Activated CD4-positive, alpha-beta T cell treated with anti-CD3 and anti-CD28 coated beads, Interleukin-2, amount 50 U/mL, for 1 hour (primary cell): ENCODE data around the gene DNAJC5.
"Not testable (repeated sequence)": the region's sequence is repeated elsewhere in the genome, so short reads cannot be mapped to it uniquely, and the experiment has no call there.

ENCODE experiments used
- DNase-seq: peaks from one replicate; pipeline ENCODE4 v3.0.0-alpha.2; 2020

DNAJC5 gene, protein sequence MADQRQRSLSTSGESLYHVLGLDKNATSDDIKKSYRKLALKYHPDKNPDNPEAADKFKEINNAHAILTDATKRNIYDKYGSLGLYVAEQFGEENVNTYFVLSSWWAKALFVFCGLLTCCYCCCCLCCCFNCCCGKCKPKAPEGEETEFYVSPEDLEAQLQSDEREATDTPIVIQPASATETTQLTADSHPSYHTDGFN

DNA sequence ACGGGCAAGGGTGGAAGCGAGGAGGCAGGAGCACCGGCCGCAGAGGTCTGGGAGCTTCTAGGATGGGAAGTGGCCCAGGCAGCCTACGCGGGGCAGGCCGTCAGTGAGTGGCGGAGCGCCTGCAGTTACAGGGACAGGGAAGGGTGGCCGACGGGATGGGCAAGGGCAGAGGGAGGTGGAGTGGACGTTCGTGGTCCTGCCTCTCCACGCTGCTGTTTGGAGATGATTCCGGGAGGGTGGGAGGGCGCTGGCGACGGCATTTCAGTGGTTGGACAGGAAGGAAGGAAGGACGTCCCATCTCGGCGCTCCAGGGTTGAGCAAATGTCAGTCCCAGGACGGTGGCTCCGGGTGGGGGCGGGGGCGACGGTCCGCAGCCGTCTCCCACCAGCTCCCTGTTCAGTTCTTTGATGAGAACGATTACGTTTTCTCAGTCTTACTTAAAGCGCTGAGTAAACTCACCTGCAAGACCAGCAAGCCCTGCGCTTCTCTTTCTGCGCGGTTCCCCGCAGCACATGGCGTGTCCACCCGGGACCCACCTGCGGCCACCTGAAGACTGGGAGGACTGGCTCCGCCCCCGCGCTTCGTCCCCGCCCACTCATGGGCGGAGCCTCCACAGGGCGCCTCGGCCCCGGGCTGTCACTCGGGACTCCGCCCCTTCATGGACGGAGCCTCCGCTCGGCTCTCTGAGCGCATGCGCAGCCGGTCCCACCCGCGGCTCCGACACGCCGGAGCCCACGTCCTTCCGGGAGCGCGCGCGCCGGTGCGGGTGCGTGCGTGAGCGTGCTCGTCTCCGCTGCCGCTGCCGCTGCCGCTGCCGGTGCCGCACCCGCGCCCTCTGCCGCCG lies at the start of gene DNAJC5:
DNAJC5 (plus strand) TSS at position 769 of the 844 bp plus-strand sequence. CDS start 33,220 bp downstream, outside the sequence.
- peak; percentile 96 for DNase-seq

DNA sequence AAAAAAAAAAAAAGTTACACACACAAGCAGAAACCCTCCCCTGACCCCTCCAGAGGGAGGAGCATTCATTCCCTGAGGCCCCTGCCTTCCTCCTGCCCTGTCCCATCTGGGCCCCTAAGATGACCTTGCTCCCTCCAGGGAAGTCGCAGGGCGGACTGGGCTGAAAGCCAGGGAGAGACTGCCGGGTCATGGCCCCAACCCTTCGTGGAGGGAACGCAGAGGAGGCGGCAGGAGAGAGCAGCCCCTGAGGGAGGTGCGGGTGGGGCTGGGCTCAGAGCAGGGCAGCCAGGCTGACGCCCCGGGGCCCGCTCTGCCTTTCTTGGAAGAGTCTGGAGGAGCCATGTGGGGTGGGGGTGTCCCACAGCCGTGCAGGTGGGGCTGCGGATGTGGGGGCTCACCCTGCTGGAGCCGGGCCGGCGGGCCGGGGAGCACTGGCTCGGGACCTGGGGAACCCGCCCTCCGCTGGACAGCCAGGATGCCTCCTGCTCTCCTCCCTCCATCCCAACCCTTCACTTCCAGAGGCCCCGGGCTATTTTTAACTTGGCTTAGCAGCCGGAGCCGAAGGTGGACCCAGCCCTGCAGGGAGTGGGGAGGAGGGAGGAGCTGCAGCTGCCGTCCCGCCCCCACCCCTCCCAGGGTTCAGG lies 48.7 kb upstream of the DNAJC5 start:
- DNase-seq = no peak

DNA sequence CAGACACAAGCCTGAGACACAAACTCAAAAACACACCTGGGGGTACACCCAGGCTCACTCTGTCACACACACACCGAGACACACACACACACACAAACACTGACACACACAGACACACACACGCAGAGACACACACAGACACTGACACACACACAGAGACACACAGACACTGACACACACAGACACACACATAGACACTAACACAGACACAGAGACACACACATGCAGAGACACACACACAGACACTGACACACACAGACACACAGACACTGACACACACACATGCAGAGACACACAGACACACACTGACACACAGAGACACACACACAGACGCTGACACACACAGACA lies 48.1 kb upstream of the DNAJC5 start:
- no peak for DNase-seq

DNA sequence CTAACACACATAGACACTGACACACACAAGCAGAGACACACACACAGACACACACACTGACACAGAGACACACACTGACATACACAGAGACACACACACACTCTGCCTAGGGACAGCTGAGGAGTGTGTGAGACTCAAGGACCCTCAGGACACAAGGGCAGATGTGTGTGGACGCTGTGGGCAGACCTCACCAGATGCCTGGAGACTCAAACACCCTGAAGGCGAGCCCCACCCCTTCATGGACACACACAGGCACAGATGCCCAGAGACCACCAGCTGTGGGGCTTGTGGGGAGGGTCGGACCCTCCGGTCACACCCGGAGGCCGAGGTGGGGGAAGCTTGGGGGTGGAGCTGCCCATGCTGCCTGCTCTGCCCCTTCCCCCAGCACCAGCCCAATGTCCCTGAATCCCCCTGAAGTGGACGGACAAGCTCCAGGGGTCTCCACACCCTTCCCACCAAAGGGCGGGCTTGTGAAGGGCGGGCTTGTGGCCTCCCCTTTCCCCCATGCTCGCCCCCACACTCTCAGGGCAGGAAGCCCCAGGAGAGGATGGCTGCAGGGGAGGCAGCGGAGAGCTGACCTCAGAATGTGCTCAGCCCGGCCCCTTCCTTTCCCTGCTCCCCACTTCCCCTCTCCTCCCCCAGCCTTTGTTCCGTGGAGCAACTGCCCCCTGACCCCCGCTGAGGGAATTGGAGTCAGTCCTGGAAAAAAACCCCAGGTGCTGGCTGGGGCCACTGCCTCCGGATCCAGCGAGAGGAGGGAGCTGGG lies 47.5 kb upstream of the DNAJC5 start:
- no peak for DNase-seq

DNA sequence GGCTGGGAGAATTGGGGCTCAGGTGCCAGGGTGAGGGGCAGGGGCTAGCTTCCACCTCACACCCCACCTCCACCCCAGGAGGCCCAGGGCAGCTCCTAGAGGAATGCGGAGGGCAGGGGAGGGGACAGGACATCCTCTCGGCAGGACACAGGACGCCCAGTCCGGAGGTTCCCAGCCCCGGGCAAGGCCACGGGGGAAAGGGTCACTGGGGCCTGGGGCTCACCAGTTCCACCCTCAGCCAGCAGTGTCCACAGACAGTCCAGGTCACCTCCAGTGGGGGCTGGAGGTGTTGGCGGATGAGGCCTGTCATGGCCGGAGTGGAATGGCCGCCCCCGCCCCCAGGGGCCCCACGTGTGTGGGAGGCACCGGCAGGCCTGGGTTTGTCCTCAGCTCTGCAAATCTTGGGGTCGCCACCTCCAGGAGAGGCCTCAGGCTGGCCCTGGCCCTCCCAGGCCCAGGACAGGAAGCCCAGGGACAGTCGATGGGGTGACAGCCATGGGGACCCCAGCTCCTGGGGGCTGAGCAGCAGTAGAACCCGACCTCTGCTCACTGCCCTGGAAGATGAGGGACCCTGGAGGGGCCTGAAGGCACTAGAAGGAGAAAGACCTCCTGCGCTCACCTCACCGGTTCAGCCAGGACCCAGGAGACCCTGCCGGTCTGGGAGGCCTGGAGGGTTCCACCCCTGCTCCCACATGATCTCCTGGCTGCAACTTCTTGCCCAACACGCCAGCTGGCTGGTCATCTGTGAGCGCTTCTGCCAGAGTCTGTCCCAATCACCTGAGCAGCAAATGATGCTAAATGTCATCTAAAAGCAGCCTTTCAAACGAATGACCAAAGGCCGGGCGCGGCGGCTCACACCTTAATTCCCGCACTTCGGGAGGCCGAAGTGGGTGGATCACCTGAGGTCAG lies 46.7 kb upstream of the DNAJC5 start:
- DNase-seq = no peak

DNA sequence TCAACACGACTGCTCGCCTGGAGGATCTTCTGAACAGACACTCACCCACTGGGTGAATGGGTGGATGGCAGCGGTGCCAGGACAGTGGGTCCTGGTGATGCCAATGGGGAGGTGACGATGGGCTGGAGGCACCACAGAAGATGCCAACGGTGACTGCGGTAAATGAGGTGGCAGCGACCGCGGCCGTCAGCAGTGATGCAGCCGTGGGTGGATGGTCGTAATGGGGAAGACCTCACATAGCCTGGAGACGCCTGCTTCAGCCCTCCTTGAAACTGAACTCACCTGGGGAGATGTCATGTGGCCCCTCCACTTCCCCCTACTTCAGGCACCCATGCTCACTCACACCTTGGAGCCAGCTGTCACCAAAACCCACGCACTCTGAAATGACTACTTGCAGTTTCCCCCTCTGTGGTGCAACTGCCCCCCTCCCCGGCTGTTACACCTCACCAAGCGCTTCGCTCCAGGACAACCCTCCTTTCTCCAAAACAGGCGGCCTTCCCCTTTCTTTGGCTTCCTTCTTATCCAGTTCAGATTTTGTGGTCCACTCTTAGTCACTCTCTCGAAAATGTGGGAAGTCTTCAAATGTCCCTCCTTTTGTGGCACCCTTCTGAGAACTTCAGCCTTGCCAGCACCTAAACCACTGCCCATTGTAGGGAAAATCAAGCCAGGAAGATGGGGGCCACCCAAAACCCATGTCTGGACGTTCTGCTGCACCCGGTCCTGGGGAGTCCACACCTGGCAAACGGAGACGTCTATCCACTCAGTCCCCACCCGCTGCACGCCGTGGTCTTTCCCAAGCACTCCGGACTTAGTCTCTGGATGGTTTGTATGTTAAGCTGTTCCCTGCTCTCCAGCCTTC lies 44.0 kb upstream of the DNAJC5 start:
- no peak for DNase-seq

DNA sequence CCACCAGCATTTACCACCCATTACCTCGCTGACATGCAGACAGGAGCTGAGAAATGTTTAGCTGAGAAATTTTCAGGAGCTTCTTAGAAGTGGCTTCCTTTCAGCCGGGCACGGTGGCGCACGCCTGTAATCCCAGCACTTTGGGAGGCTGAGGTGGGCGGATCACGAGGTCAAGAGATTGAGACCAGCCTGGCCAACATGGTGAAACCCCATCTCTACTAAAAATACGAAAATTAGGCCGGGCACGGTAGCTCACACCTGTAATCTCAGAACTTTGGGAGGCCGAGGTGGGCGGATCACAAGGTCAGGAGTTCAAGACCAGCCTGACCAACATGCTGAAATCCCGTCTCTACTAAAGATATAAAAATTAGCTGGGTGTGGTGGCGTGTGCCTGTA lies 43.4 kb upstream of the DNAJC5 start:
- not testable (repeated sequence) for DNase-seq

DNA sequence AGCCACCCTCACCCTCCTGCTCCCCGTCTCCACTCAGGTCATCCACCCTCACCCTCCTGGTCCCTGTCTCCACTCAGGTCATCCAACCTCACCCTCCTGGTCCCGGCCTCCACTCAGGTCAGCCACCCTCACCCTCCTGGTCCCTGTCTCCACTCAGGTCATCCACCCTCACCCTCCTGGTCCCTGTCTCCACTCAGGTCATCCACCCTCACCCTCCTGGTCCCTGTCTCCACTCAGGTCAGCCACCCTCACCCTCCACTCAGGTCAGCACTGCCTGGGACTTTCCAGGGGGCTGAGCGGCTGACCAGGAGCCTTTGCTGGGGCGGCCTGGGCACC lies 41.2 kb upstream of the DNAJC5 start:
- DNase-seq = not testable (repeated sequence)

DNA sequence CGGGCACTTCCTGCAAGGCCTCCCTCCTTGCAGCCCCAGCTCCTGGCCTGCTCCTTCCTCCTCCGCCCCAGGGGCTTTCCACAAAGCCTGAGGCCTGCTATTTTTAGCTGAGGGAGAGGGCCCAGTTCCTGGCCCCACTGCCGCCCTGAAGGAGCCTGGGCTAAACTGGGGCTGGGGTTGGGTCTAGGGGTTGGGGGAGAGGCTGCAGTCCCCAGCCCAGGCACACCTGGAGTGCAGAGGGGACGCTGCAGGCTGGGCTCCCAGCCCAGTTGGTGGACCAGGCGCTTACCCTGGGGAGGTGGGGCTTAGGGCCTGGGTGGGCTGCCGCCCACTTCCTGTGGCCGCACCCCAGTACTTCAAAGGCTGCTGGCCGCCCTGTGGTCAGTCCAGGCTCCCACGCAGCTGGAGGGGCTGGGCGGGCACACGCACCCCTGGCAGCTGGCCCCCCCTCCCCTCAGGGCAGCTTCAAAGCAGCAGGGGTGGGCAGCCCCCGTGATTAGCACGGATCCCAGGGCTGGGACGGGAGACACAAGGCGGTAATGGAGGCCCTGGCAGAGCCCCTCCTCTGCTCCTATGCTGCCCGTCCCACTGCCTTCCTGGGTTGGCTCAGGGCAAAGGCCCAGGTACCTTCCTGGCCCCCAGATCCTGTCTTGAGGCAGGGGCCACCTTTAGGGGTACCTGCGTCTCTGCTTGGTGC lies 40.7 kb upstream of the DNAJC5 start:
- DNase-seq = no peak

DNA sequence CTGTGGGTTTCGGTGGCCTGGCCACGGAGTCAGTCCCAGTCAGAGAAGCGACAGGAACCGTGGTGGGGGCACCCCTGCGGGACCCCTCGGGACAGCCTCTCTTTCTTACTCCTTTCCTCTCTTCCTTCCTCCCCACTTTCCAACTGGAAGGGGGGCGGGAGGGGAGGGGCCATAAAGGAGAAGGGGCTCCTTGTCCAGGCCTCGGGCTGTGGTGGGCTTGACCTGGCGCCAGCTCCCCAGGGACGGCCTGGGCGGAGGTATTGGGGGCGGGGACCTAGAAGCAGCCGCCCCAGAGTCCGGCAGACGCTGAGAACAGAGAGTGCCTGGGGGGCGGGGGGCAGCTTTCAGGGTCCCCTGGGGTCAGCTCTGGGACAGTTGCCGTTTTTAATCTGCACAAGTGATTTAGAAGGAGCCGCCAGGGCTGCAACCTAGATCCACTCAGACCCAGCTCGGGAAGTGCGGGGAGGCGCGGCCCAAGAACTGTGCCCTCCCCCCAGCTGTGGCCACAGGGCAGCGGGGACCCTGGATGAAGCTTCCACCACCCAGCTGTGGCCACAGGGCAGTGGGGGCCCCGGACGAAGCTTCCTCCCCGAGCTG lies 40.1 kb upstream of the DNAJC5 start:
- no peak for DNase-seq

DNA sequence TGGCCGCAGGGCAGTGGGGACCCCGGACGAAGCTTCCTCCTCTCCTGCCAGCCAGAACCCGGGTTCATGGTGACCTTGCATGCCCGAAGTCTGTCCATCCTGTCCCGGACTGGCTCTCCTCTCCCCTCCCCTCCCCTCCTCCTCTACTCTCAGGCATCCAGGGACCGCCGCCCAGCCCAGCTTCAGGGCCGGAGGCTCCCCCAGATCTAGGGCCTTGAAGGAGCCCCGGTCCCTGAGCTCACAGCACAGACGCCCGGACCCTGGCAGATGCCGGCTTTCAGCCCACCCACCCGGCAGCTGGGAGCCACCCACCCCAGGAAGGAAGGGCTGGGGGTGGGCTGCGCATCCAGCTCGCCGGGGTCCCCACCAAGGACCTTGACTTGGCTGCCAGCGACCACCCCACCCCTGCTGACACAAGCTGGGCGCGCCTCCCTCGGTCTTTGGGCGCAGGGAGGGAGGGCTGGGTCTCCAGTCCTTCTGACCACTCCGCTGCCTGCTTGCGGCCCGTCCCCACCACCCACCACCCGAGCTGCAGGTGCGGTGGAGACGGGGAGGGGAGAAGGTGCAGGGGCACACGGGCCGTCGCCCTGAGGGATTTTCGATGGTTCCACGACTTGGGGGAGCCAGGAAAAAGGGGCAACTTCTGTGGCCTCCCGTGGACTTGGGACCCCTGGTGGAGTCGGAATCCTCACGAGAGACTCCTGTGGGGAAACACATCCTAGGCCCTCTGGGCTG lies 39.4 kb upstream of the DNAJC5 start:
- no peak for DNase-seq

DNA sequence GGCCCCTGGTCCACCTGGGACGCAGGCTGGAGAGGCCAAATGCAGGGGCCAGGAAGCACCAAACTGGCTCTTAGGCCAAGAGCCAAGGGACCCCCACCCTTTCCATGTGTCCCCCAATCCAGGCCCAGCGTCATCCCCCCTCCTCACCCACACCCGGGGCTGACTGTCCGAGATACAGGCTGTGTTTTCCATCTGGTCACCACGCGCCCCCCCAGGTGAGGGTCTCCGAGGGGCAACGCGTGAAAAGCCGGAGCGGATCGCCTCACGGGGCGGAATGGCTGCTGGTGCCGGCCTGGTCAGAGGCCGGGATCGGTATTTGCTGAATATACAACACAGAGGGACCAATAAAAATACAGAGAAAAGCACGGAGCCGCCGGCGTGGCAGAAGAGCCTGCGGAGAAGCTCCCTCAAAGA lies 38.8 kb upstream of the DNAJC5 start:
- no peak for DNase-seq

DNA sequence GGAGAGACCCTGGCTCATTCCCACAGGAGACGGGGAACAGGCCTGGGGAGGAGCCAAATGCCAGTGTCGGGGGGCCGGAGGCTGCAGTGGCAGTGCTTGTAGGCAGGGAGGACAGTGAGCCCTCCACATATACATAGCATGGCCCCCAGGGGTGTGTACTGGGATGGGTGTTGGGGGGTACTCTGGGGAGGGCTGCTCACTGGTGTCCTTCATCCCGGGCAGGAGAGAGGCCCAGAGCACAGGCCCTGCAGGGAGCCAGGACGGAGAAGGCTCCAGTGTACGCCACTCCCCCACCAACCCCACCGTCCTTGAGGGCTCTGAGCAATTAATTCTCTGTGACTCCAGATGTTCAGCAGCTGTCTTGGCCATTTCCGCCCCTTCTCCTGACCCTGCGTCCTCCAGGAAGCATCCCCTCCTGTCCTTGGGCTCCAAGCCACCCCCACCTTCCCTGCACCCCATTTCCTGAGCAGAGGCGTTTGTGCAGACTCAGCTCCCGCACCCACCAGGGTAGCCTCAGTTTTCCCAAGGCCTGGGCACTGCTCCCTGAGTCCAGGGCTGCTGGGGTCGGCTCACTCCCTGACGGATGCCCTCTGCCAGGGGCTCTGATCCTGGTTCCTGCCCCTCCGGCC lies 37.0 kb upstream of the DNAJC5 start:
- DNase-seq = no peak

DNA sequence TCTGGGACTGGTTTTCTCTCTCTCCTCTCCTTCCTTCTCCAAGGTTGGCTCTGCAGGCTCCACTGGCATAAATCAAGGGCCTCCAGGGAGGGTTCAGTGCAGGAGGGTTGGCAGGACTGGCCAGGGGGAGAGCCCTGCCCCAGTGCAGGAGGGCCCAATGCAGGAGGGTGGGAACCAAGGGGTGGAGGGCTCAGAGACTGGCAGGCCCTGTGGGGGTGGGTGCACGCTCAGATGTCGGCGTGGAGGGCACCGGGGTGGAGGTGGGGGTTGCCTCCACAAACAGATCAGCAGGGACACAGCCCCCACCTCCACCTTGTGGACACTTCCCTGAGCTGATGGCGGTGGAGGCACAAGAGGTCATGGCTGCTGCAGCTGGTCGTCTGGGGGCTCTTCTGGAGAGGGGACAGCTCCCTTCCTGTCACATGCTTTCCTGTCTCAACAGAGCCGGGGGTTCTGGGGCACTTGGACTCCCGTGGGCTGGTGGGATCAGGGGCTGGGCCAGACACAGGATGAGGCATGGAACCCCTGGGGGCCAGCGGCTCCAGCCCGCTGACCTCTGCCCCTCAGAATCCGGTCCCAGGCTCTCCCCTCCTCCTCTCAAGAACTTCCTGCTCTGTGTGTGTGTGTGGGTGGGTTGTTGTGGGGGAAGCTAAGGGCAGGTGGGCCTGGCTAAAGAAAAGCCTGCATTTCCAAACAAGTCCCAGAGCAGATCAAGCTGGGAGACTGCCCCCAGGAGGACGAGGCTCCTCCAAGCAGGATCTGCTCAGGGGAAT lies 36.3 kb upstream of the DNAJC5 start:
- no peak for DNase-seq

DNA sequence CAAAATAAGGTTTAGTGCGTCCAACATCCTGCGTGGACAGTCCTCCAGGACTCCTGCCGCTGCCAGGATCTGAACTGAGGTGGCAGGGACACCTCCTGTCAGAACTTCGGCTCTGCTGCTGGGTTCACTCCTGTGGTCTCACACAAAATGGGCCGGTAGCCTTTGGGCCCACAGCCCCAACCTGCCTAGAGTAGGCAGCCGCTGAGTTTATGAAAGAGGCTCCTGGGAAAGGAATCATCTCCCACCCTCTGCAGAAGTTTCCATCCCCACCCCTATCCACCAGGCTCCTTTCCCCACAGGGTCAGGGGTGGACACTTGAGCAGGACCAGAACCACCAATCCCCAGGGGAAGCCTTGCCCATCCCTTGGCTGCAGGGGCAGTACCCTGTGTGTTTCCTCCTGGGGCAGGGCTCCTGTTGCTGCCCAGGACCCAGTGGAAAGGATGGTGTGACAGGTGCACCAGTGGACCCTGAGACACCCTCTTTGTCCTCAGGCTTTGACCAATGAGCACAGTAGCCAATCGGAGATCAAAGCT lies 35.7 kb upstream of the DNAJC5 start:
- DNase-seq = no peak

DNA sequence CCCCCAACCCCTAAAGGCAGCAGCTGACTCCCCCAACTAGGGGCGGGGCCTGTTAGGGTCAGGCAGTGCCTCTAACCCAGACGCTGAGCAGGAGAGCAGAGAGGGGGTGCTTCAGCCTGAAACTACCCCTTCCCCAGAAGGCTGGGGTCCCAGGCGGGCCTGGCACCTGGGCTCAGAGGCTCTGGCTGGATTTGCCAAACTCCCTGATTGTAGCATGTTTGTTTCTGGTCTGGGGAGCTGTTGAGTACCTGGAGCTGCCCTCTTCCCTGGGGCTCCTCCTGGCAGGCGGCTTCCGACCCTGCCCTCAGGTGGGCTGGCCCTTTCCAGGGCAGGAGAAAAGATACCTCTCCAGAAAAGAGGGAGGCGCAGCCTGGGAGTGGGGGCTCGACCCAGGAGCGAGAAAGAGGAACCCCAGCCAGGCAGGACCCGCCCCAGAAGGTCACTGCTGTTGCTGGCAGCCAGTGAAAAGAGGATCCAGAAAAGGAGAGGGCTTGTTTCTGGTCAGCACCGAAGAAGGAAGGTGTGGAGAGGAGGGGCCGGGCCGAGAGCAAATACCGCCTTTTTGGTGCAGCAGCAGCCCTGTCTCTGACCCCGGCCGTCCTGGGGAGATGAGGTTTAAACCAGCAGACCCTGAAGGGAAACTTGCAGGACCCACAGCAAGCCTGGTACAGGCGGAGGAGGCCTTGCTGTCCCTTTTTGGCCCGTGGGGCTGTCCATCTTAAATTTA lies 34.4 kb upstream of the DNAJC5 start:
- DNase-seq = no peak

DNA sequence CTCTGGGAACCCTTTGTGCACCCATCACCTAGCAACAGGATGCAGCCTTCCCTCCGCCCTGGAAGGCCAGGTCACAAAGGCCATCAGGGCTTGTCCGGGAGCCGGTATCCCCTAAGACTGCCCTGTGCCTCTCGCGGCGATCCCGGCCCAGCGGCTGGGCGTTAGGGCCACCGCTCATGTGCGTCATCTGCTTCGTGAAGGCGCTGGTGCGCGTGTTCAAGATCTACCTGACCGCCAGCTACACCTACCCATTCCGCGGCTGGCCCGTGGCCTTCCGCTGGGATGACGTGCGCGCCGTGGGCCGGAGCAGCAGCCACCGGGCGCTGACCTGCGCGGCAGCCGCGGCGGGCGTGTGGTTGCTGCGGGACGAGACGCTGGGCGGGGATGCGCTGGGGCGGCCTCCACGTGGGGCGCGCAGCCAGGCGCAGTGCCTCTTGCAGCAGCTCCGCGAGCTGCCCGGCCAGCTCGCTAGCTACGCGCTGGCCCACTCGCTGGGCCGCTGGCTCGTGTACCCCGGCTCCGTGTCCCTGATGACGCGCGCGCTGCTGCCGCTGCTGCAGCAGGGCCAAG lies 33.5 kb upstream of the DNAJC5 start, which contains the start of gene ABHD16B:
ABHD16B (plus strand) TSS at position 134 of the 570 bp plus-strand sequence; CDS start at position 177, 43 bp downstream.
- DNase-seq = no peak
